Vein endothelial cell (primary cell): Measurements from ENCODE around the gene TRIM38. TPM values are rescaled to one million over a fixed set of nuclear protein-coding genes. Genes with fewer than 3 reads are reported as not detected.

Source experiments
- small RNA-seq: library from RNA; depleted of rRNA; stranded (forward); fragments of <200 nt; gene quantifications from one replicate; pipeline ENCODE3, GENCODE V24; 2012
- total RNA-seq: library from RNA; depleted of rRNA; stranded (reverse); fragments of >200 nt; gene quantifications from 2 replicates; pipeline ENCODE4 v1.2.3, GENCODE V29; 2012

TRIM38 gene, protein sequence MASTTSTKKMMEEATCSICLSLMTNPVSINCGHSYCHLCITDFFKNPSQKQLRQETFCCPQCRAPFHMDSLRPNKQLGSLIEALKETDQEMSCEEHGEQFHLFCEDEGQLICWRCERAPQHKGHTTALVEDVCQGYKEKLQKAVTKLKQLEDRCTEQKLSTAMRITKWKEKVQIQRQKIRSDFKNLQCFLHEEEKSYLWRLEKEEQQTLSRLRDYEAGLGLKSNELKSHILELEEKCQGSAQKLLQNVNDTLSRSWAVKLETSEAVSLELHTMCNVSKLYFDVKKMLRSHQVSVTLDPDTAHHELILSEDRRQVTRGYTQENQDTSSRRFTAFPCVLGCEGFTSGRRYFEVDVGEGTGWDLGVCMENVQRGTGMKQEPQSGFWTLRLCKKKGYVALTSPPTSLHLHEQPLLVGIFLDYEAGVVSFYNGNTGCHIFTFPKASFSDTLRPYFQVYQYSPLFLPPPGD
- total RNA-seq = 9.1 and 11.8 TPM in 2 replicates

DNA sequence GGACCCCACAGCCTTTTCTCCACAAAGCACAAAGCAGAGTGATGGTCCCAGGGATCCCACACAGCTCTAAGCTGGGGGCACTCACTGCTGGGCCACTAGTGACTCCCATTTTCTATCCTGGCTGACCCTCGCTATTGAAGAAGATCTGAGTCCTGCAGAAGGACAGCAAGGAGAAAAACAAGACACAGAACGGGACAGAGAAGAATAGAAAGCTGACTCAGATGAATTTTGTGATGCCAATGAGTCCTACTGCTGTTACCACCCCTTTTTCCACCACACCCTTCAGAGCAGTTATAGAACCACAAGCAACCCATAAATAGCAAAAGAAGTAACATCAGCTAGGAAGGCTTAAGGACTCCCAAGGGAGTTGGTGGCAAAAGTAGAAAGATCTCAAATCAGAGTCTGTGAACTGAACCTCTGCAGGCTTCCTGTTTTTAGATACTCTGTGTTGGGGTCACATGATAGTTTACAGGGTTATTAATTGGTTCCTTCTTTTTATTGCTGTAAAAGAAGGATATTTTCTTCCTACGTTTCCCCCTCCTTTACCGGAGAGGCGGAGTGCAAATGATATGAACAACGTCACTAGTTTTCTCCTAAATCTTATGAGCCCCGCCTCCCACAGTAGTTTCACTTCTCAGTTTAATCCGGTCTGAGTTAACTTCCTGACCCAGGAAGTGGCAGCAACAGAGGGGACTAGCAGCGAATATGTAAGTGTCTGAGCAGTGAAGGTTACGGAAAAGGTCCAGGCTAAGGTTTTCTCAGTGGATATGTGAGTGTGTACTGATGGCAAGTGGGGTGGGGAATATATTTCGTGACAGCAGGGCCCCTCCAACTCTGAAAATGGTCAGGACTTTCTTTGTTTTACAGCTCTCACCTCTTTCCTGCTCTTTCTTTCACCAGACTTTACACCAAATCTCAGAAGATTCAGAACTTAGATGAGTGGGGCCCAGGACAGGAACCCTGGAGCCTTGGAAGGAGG, at the start of gene TRIM38:
Gene TRIM38 (plus strand): TSS at position 654 of the 979 bp plus-strand sequence. CDS start 3,721 bp downstream, outside the sequence.

DNA sequence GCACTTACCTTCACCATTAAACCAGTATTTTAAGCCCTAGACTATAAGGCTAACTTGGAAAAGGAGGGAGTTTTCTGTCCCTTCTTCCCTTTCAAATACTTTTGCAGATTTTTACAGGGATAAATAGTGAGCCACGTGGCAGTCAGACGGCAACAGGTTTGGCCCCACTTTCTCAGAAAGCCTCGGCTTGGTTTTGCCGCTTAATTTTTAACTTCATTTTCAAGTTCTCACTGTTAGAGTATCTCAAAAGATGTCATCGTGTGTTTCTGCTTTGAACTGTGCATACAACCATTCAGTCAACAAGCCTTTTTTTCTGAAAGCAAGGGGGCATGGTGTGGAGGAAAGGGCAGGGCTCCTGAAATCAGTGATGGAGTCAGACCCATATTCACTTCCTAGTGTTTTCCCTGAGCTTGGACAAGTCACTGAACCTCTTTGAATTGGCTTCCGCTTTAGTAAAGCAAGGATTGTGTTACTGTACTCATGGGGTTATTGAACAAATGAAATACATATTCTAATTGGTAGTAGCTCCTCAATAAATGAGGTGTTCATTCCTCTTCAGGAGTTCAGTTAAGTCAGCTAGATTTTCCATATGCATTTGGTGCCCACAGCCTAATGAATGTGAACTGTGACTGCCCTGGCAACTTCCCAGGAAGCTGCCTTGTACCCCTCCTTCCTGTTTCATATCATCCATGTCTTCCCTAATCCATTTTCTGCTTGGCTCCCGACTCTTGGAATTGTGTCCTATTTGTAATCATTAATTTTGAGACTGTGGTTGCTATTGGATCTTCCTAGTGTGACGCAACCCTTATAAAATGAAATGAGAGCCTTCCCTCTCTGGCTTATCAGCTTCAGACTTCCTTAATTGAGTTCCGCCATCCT, 31.8 kb upstream of the TRIM38 start, which contains the start of gene SLC17A2:
Gene SLC17A2 (minus strand): TSS at position 160 of the 879 bp plus-strand sequence. CDS start 4,895 bp downstream, outside the sequence.

Small RNAs within 50 kb of the gene (small RNA-seq; reads per million reads assigned to genes)
- not detected for gene HIST1H1PS2

Other genes with a start within 250 kb of the TRIM38 start
- not detected in 2 replicates for gene SLC17A4, start 208.1 kb upstream of the TRIM38 start, total RNA-seq
- not detected in 2 replicates for gene SLC17A1, start 130.8 kb upstream of the TRIM38 start, total RNA-seq
- gene SLC17A3, start 88.6 kb upstream of the TRIM38 start, total RNA-seq = not detected in 2 replicates
- not detected in 2 replicates for gene SLC17A2, start 32.1 kb upstream of the TRIM38 start, total RNA-seq
- 3.3 TPM in 2 replicates for gene HFE, start 124.6 kb downstream of the TRIM38 start, total RNA-seq